Activated T-helper 1 cell treated with anti-CD3 and anti-CD28 coated beads, Interleukin-2, amount 50 U/mL, for 16 hours (primary cell): ENCODE data around the gene BMF.
"Not testable (repeated sequence)": the region's sequence is repeated elsewhere in the genome, so short reads cannot be mapped to it uniquely, and the experiment has no call there.

Experiments used
- DNase-seq, 2 donors: peaks; one replicate each; pipeline ENCODE4 v3.0.0-alpha.2; 2020; ENCODE audit warnings: low read depth in 1 of 2, low spot score in 1 of 2

The BMF gene

GRCh38 chr15:40088929-40089755 lies 19.5 kb downstream of the BMF start:
- DNase-seq: no peak

- no peak for DNase-seq
These were observed 20.4 kb downstream of the BMF start for GRCh38 chr15:40087991-40088928.

GRCh38 chr15:40087068-40087810 lies 21.4 kb downstream of the BMF start:
- no peak for DNase-seq

- DNase-seq: no peak
These were observed 23.4 kb downstream of the BMF start for GRCh38 chr15:40085266-40085665.

GRCh38 chr15:40084650-40085049 lies 24.0 kb downstream of the BMF start:
- DNase-seq: no peak

GRCh38 chr15:40082195-40082883 lies 26.3 kb downstream of the BMF start:
- no peak for DNase-seq

- no peak for DNase-seq
These were observed 26.9 kb downstream of the BMF start for GRCh38 chr15:40081691-40082194.

GRCh38 chr15:40080847-40081246 lies 27.8 kb downstream of the BMF start:
- no peak for DNase-seq

- no peak for DNase-seq
These were observed 28.6 kb downstream of the BMF start for GRCh38 chr15:40080104-40080503.

- no peak for DNase-seq
These were observed 29.2 kb downstream of the BMF start for GRCh38 chr15:40079456-40079855.

GRCh38 chr15:40075298-40076044 lies 33.2 kb downstream of the BMF start:
- DNase-seq: no peak

- not testable (repeated sequence) for DNase-seq
These were observed 34.0 kb downstream of the BMF start for GRCh38 chr15:40074656-40075055.

GRCh38 chr15:40073716-40074490 lies 34.8 kb downstream of the BMF start:
- DNase-seq: not testable (repeated sequence)

- DNase-seq: no peak
These were observed 36.3 kb downstream of the BMF start for GRCh38 chr15:40072216-40072990.

- no peak for DNase-seq
These were observed 38.0 kb downstream of the BMF start for GRCh38 chr15:40070608-40071218.

- no peak for DNase-seq
These were observed 38.5 kb downstream of the BMF start for GRCh38 chr15:40070166-40070557.

GRCh38 chr15:40069178-40070165 lies 39.2 kb downstream of the BMF start:
- no peak for DNase-seq
